HepG2 (cell line): Measurements from ENCODE around the gene PTGER3. TPM values are rescaled to one million over a fixed set of nuclear protein-coding genes. Genes with fewer than 3 reads are reported as not detected.

Source experiments
- ATAC-seq: fragments of 200-7000 bp; cut with Tn5 transposase; 3 replicates; pipeline ENCODE4 v1.9.1; 2020; ENCODE audit warnings: mild to moderate bottlenecking, moderate library complexity
- BruUV-seq: library from RNA; stranded (reverse); fragments of 400-500 nt; replicated peaks from 2 replicates; lab custom pipeline; 2021; lab: Mats Ljungman, UMichigan
- CTCF ChIA-PET: fragments of 300-600 bp; formaldehyde crosslinking; extraction: SDS; loops from one replicate; lab custom pipeline; 2021; ENCODE audit warnings: low total read pairs, inconsistent platforms, low intra/inter-chr PET ratio; lab: Yijun Ruan, JAX
- POLR2A ChIA-PET: fragments of 350-600 bp; sonication (Branson Sonifier 250); formaldehyde crosslinking; loops from one replicate; lab custom pipeline; 2020; ENCODE audit warnings: antibody characterized with exemption, inconsistent platforms; lab: Yijun Ruan, JAX
- DNase-seq: peaks from one replicate; pipeline ENCODE4 v3.0.0-alpha.2; 2015; ENCODE audit warnings: low spot score
- FAIRE-seq: peaks from 3 replicates; lab custom pipeline; 2011; peaks lifted over from hg19 to GRCh38; lab: Jason Lieb, UNC
- H2AFZ ChIP-seq: one replicate; pipeline ENCODE4 v1.6.1; 2011; ENCODE audit warnings: low read length, inconsistent platforms
- H3K27ac ChIP-seq: fragments of 300-600 bp; 3 replicates; pipeline ENCODE4 v1.8.0; 2011; ENCODE audit warnings: mixed run types, mild to moderate bottlenecking, mixed read lengths, low read length, inconsistent platforms; ENCODE audit not compliant: insufficient read depth; ENCODE audit errors: extremely low read length
- H3K27me3 ChIP-seq, 2 experiments: fragments of 200-600 bp in 1 of 2; 2 replicates in 1 of 2; 3 replicates in 1 of 2; pipeline versions ENCODE4 v1.6.0 to v1.8.0; 2011; ENCODE audit warnings: low read length in 2 of 2, mild to moderate bottlenecking in 2 of 2, moderate library complexity in 2 of 2, inconsistent platforms in 1 of 2; ENCODE audit not compliant: insufficient read depth in 2 of 2, control insufficient read depth in 1 of 2
- H3K36me3 ChIP-seq, 2 experiments: fragments of 200-600 bp in 1 of 2; replicated peaks in 1 of 2; 2 replicates in 1 of 2; 3 replicates in 1 of 2; pipeline versions ENCODE4 v1.5.1 to v1.8.0; 2011; ENCODE audit warnings: low read length in 2 of 2, inconsistent platforms in 1 of 2; ENCODE audit not compliant: insufficient read depth in 2 of 2, control insufficient read depth in 1 of 2
- H3K4me1 ChIP-seq: 2 replicates; pipeline ENCODE4 v1.5.1; 2012; ENCODE audit warnings: low read length, inconsistent platforms; ENCODE audit not compliant: insufficient read depth
- H3K4me2 ChIP-seq: 2 replicates; pipeline ENCODE4 v1.6.0; 2011; ENCODE audit warnings: low read depth, low read length, inconsistent platforms
- H3K4me3 ChIP-seq, 3 experiments: fragments of 200-600 bp in 1 of 3; sonication (generic), shearing (Covaris generic) in 1 of 3; replicated peaks in 1 of 3; 2 replicates each; pipeline ENCODE4 v1.5.1; 2011 to 2016; ENCODE audit warnings: low read length in 3 of 3, inconsistent platforms in 2 of 3, low read depth in 2 of 3, mild to moderate bottlenecking in 2 of 3, control low read depth in 1 of 3, mixed read lengths in 1 of 3; ENCODE audit not compliant: insufficient read depth in 1 of 3
- H3K79me2 ChIP-seq: one replicate; pipeline ENCODE4 v1.6.1; 2011; ENCODE audit warnings: low read length, inconsistent platforms; ENCODE audit not compliant: insufficient read depth
- H3K9ac ChIP-seq: 2 replicates; pipeline ENCODE4 v1.6.0; 2011; ENCODE audit warnings: mild to moderate bottlenecking, low read depth, low read length, inconsistent platforms; ENCODE audit not compliant: insufficient read depth
- H3K9me3 ChIP-seq: 2 replicates; pipeline ENCODE4 v1.5.1; 2012; ENCODE audit warnings: mild to moderate bottlenecking, low read length
- H4K20me1 ChIP-seq: 2 replicates; pipeline ENCODE4 v1.6.0; 2011; ENCODE audit warnings: inconsistent platforms, mild to moderate bottlenecking, low read length, moderate library complexity; ENCODE audit not compliant: insufficient read depth
- AHDC1 ChIP-seq: sonication (generic); formaldehyde crosslinking; IDR thresholded peaks from 2 replicates; pipeline ENCODE4 v1.5.1; 2020; ENCODE audit warnings: mild to moderate bottlenecking, missing genetic modification reagents, borderline replicate concordance
- ARNTL ChIP-seq: sonication (generic); formaldehyde crosslinking; IDR thresholded peaks from 2 replicates; pipeline ENCODE4 v1.4.0; 2020; ENCODE audit warnings: mild to moderate bottlenecking, missing genetic modification reagents
- IKZF5 ChIP-seq: IDR thresholded peaks from 2 replicates; pipeline ENCODE4 v1.6.1; 2018; ENCODE audit warnings: missing genetic modification reagents, mild to moderate bottlenecking, missing compliant biosample characterization
- NRL ChIP-seq: sonication (generic); formaldehyde crosslinking; IDR thresholded peaks from 2 replicates; pipeline ENCODE4 v1.5.0; 2020; ENCODE audit warnings: missing genetic modification reagents, mild to moderate bottlenecking, moderate library complexity, borderline replicate concordance
- WGBS: methylation state at CpG from one replicate; pipeline ENCODE4 v1.1.6; 2017; ENCODE audit warnings: low lambda C conversion rate; 5-methylcytosine and 5-hydroxymethylcytosine counted together
- in situ Hi-C: cut with HindIII; loops from 2 replicates; pipeline ENCODE4 v1.10.0; 2017; ENCODE audit warnings: low pct_unique_long_range_greater_than_20kb; ENCODE audit not compliant: extremely low pct_ligation_motif_present
- intact Hi-C: fragments of 100-400 bp; cut with micrococcal nuclease; formaldehyde crosslinking; loops from one replicate; pipeline ENCODE4 v1.10.0; 2022; ENCODE audit not compliant: unreplicated experiment
- polyA plus RNA-seq, 8 experiments: library from polyadenylated mRNA; depleted of rRNA in 3 of 8; stranded (reverse) in 7 of 8; unstranded in 1 of 8; fragments of >200 nt; fragmentation: Illumina TruSeq in 4 of 8; extraction: Trizol in 4 of 8; gene quantifications; 2 replicates each; pipeline versions ENCODE4 v1.2.1 to v1.2.3, GENCODE V29; 2011 to 2016; ENCODE audit warnings: low read depth in 4 of 8, missing spikeins in 1 of 8, mixed read lengths in 1 of 8; ENCODE audit not compliant: insufficient read depth in 1 of 8
- total RNA-seq, 5 experiments: library from RNA; depleted of rRNA; stranded (reverse); fragments of >200 nt; fragmentation: Illumina TruSeq; extraction: Trizol; gene quantifications; 2 replicates each; pipeline ENCODE4 v1.2.3, GENCODE V29; 2016; ENCODE audit warnings: low read depth in 1 of 5

Gene PTGER3
- total and polyA plus RNA-seq, 2 of the 13 experiments (the other 11 are each of a cell fraction or from before 2014, with no cell fraction given), result 0.01 TPM; not detected in 1

- TF ChIP-seq AHDC1 (CRISPR knock-in tag) (no peak), IKZF5 (no peak), ARNTL (no peak), NRL (CRISPR knock-in tag) (no peak)
- Histone ChIP-seq H3K36me3 (no peaks in the 10 kb centered on the region), H3K9ac (no peak overlapping the region), H3K27me3 (no peaks in the 10 kb centered on the region), H3K9me3 (no peaks in the 10 kb centered on the region), H3K4me3 (no peak overlapping the region), H4K20me1 (no peaks in the 10 kb centered on the region), H3K27ac (no peak overlapping the region), H3K4me2 (no peak overlapping the region), H3K4me1 (no peaks in the 10 kb centered on the region), H2AFZ (no peak overlapping the region), H3K79me2 (no peaks in the 10 kb centered on the region)
- FAIRE-seq (no peak), ATAC-seq (no peak), DNase-seq (no peak)
- 6% methylated on average over 1 of the region's 1 CpG for WGBS
- no TSS peak for BruUV-seq
- CTCF ChIA-PET, result no interaction called here
- intact Hi-C loops, result no loop called here
- POLR2A ChIA-PET, result no interaction called here
- in situ Hi-C loops, result no loop called here
Measured at GRCh38 chr1:71033136-71033535, 14.5 kb downstream of the PTGER3 start.
